Thoracic aorta (tissue), 2 donors: ENCODE data around the gene CPA1. TPM values are rescaled to one million over a fixed set of nuclear protein-coding genes. Genes with fewer than 3 reads are reported as not detected.

Source experiments
- ATAC-seq: fragments of 150-250 bp; one replicate; pipeline ENCODE4 v1.8.0; 2017; ENCODE audit warnings: low read depth; ENCODE audit not compliant: insufficient number of reproducible peaks, low FRiP score
- DNase-seq: peaks from one replicate; pipeline ENCODE4 v3.0.0-alpha.2; 2020; ENCODE audit warnings: low spot score
- H3K27ac ChIP-seq, 2 donors: fragments of 200-600 bp; sonication (generic); 1 replicate in 1 of 2; 2 replicates in 1 of 2; pipeline ENCODE4 v1.5.1; 2016; ENCODE audit warnings: mild to moderate bottlenecking in 2 of 2, moderate library complexity in 2 of 2
- H3K27me3 ChIP-seq: fragments of 200-600 bp; sonication (generic); replicated peaks from 2 replicates; pipeline ENCODE4 v1.6.0; 2016; ENCODE audit warnings: mild to moderate bottlenecking; ENCODE audit not compliant: insufficient read depth
- H3K36me3 ChIP-seq: fragments of 200-600 bp; sonication (generic); one replicate; pipeline ENCODE4 v1.5.1; 2016
- H3K4me1 ChIP-seq, 2 donors: fragments of 200-600 bp; sonication (generic); 1 replicate in 1 of 2; 2 replicates in 1 of 2; pipeline versions ENCODE4 v1.5.1 to v1.6.0; 2016; ENCODE audit warnings: low read depth in 2 of 2, mild to moderate bottlenecking in 1 of 2; ENCODE audit not compliant: control insufficient read depth in 1 of 2
- H3K4me3 ChIP-seq: fragments of 200-600 bp; sonication (generic); 2 replicates; pipeline ENCODE4 v1.5.1; 2016; ENCODE audit warnings: mild to moderate bottlenecking
- H3K9me3 ChIP-seq: fragments of 200-600 bp; sonication (generic); 2 replicates; pipeline ENCODE4 v1.5.1; 2016
- CTCF ChIP-seq: fragments of 200-600 bp; sonication (generic); IDR thresholded peaks from one replicate; pipeline ENCODE4 v1.5.1; 2019; ENCODE audit warnings: antibody characterized with exemption
- total RNA-seq, 2 donors: library from RNA; depleted of rRNA; stranded (reverse); fragments of >200 nt; gene quantifications; one replicate each; pipeline versions ENCODE4 v1.1.0 to v1.2.3, GENCODE V29; 2016

CPA1 gene
- total RNA-seq, 2 donors from 2014 or later: 1.8 to 4.1 TPM

GRCh38 chr7:130365511-130366441 lies 14.5 kb upstream of the CPA1 start:
- Histone ChIP-seq H3K4me1 (peaks cover 16 to 47% of the 10 kb centered on the region in 2 donors), H3K9me3 (no peaks in the 10 kb centered on the region), H3K27ac (no peak overlapping the region), H3K36me3 (no peaks in the 10 kb centered on the region), H3K27me3 (no peaks in the 10 kb centered on the region), H3K4me3 (no peak overlapping the region)
- TF ChIP-seq CTCF: no peak
- DNase-seq: no peak
- no peak for ATAC-seq

GRCh38 chr7:130366564-130366963 lies 13.7 kb upstream of the CPA1 start:
- Histone ChIP-seq H3K9me3 (no peaks in the 10 kb centered on the region), H3K4me1 (peaks cover 18 to 55% of the 10 kb centered on the region in 2 donors), H3K27ac (no peak overlapping the region), H3K36me3 (no peaks in the 10 kb centered on the region), H3K4me3 (no peak overlapping the region), H3K27me3 (no peaks in the 10 kb centered on the region)
- ATAC-seq (no peak), DNase-seq (no peak)
- no peak for TF ChIP-seq CTCF

GRCh38 chr7:130367088-130367755 lies 13.1 kb upstream of the CPA1 start:
- H3K9me3 ChIP-seq: no peaks in the 10 kb centered on the region
- no peak for DNase-seq

GRCh38 chr7:130367836-130368746 lies 12.2 kb upstream of the CPA1 start:
- peaks cover 26 to 69% of the 10 kb centered on the region in 2 donors for H3K4me1 ChIP-seq
- DNase-seq: no peak
- no peak for TF ChIP-seq CTCF

More at GRCh38 chr7:130367088-130367755, 13.1 kb upstream of the CPA1 start:
- H3K4me3 ChIP-seq: no peak overlapping the region
- peaks cover 18 to 62% of the 10 kb centered on the region in 2 donors for H3K4me1 ChIP-seq
- H3K27ac ChIP-seq: no peak overlapping the region
- H3K27me3 ChIP-seq: no peaks in the 10 kb centered on the region
- no peak for ATAC-seq
- no peak for TF ChIP-seq CTCF
- no peaks in the 10 kb centered on the region for H3K36me3 ChIP-seq

More at GRCh38 chr7:130367836-130368746, 12.2 kb upstream of the CPA1 start:
- Histone ChIP-seq H3K4me3 (no peak overlapping the region), H3K9me3 (no peaks in the 10 kb centered on the region), H3K27ac (no peak overlapping the region), H3K36me3 (no peaks in the 10 kb centered on the region), H3K27me3 (no peaks in the 10 kb centered on the region)
- ATAC-seq: no peak
